Skeletal muscle satellite cell (primary cell): ENCODE results near the gene MAMDC2.

Experiments
- H3K27me3 ChIP-seq: 2 replicates; pipeline ENCODE4 v1.7.0; 2013; ENCODE audit warnings: low read length; ENCODE audit not compliant: control insufficient read depth, insufficient read depth
- H3K36me3 ChIP-seq: 2 replicates; pipeline ENCODE4 v1.7.0; 2013; ENCODE audit warnings: mild to moderate bottlenecking, control low read depth, low read length; ENCODE audit not compliant: insufficient read depth
- H3K4me1 ChIP-seq: 2 replicates; pipeline ENCODE4 v1.7.0; 2013; ENCODE audit warnings: low read length; ENCODE audit not compliant: control insufficient read depth, insufficient read depth
- H3K4me2 ChIP-seq: 2 replicates; pipeline ENCODE4 v1.7.0; 2013; ENCODE audit warnings: mild to moderate bottlenecking, low read length
- H3K4me3 ChIP-seq: 2 replicates; pipeline ENCODE4 v1.7.0; 2013; ENCODE audit warnings: low read length
- H3K9ac ChIP-seq: 2 replicates; pipeline ENCODE4 v1.7.0; 2013; ENCODE audit warnings: mild to moderate bottlenecking, low read depth, low read length, moderate library complexity
- H3K9me3 ChIP-seq: replicated peaks from 2 replicates; pipeline ENCODE4 v1.7.0; 2013; ENCODE audit warnings: mild to moderate bottlenecking, control low read depth, low read length
- small RNA-seq: library from RNA; depleted of rRNA; stranded (forward); fragments of <200 nt; gene quantifications from one replicate; pipeline ENCODE3, GENCODE V24; 2012

Gene MAMDC2

DNA sequence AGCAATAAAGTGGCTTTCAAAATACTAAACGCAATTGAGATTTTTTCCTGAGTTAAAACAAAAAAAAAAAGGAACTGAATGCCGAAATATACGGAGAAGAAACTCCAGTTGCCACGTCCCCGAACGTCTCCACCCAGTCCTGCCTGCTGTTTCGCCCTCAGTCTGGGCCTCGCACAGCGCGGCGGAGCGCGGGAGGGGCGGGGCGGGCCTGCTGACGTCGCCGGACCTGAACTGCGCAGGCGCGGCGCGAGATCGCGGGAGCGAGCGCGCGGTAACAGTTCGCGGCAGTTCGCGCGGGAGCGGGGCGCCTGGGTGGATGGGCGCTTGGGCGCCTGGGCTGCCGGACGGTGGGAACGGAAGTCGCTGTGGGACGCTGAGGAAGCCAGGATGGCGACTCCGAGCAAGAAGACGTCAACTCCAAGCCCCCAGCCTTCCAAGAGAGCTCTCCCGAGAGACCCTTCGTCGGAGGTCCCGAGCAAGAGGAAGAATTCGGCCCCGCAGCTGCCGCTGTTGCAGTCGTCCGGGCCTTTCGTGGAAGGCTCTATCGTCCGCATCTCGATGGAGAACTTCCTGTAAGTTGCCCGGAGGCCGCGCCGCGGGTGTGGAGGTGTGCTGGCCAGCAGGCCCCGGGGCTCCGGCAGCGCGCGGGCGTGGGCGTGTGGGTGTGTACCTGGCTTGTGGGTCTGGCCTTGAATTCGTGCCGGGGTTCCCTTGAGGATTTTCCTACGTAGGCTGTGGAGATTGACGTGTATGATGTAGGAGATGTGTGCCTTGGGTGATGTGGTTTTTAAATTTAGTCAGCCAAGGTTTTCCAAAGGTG, 215.3 kb downstream of the MAMDC2 start, which contains the start of gene SMC5:
Gene SMC5 (plus strand): TSS at position 287 of the 820 bp plus-strand sequence. CDS start 101 bp downstream, at position 388.
- peak within 1 kb of the TSS; percentile 99 for H3K9ac ChIP-seq
- H3K27me3 ChIP-seq = no peaks in the 10 kb centered on the region
- H3K4me3 ChIP-seq = peak within 1 kb of the TSS; percentile 96
- H3K4me2 ChIP-seq = peak within 1 kb of the TSS; percentile 94
- no peaks in the 10 kb centered on the region for H3K9me3 ChIP-seq
- peaks cover 72% of the 10 kb centered on the region for H3K4me1 ChIP-seq
- peaks cover 24% of the 10 kb centered on the region for H3K36me3 ChIP-seq

DNA sequence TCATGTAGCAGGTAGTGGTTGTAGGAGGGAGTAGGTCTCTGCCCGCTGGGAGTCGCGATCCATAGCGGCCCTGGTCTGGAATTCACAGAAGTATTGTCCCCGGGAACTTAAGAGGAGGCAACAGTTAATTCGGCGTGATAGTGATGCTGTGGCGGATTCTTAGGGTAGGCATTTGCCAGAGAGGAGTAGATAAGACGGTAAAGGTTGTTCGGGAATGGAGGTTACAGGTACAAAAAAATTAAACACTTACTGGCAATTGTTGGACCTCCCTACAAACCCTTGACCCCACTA, 215.8 kb downstream of the MAMDC2 start:
- no peaks in the 10 kb centered on the region for H3K27me3 ChIP-seq
- peak overlapping the region; percentile 94 for H3K4me2 ChIP-seq
- H3K36me3 ChIP-seq = peaks cover 29% of the 10 kb centered on the region
- peak overlapping the region; percentile 99 for H3K9ac ChIP-seq
- peaks cover 69% of the 10 kb centered on the region for H3K4me1 ChIP-seq
- H3K4me3 ChIP-seq = peak overlapping the region; percentile 96
- H3K9me3 ChIP-seq = no peaks in the 10 kb centered on the region

DNA sequence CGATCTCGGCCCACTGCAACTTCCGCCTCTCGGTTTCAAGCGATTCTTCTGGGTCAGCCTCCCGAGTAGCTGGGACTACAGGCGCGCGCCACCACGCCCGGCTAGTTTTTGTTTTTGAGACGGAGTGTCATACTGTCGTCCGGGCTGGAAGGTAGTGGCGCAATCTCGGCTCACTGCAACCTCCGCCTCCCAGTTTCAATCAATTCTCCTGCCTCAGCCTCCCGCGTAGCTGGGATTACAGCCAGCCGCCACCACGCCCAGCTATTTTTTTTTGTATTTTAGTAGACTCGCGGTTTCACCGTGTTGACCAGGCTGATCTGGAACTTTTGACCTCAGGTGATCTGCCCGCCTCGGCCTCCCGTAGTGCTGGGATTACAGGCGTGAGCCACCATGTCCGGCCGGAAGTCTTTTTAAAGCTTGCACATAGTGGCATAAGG, 216.4 kb downstream of the MAMDC2 start:
- H3K4me3 ChIP-seq = peak overlapping the region; percentile 96
- no peaks in the 10 kb centered on the region for H3K9me3 ChIP-seq
- H3K4me2 ChIP-seq = peak overlapping the region; percentile 94
- H3K4me1 ChIP-seq = peaks cover 64% of the 10 kb centered on the region
- no peaks in the 10 kb centered on the region for H3K27me3 ChIP-seq
- peak overlapping the region; percentile 99 for H3K9ac ChIP-seq
- peaks cover 35% of the 10 kb centered on the region for H3K36me3 ChIP-seq

DNA sequence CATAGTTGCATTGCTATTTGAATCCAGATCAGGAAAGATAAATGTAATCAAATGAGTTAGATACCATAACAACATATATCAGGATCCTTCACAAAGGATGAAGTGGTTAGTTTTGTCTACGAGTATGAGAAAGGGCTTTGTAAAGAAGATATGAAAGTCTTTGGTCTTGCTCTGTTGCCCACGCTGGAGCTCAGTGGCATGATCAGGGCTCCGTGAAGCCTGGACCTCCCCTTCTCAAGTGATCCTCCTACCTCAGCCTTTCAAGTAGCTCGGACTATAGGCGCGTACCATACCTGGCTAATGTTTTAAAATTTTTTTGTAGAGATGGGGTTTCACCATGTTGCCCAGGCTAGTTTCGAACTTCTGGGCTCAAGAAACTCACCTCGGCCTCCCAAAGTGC, 217.0 kb downstream of the MAMDC2 start:
- peaks cover 59% of the 10 kb centered on the region for H3K4me1 ChIP-seq
- peak overlapping the region; percentile 94 for H3K4me2 ChIP-seq
- peaks cover 39% of the 10 kb centered on the region for H3K36me3 ChIP-seq
- H3K4me3 ChIP-seq = peak overlapping the region; percentile 96
- H3K27me3 ChIP-seq = no peaks in the 10 kb centered on the region
- H3K9me3 ChIP-seq = no peaks in the 10 kb centered on the region
- no peak overlapping the region for H3K9ac ChIP-seq

DNA sequence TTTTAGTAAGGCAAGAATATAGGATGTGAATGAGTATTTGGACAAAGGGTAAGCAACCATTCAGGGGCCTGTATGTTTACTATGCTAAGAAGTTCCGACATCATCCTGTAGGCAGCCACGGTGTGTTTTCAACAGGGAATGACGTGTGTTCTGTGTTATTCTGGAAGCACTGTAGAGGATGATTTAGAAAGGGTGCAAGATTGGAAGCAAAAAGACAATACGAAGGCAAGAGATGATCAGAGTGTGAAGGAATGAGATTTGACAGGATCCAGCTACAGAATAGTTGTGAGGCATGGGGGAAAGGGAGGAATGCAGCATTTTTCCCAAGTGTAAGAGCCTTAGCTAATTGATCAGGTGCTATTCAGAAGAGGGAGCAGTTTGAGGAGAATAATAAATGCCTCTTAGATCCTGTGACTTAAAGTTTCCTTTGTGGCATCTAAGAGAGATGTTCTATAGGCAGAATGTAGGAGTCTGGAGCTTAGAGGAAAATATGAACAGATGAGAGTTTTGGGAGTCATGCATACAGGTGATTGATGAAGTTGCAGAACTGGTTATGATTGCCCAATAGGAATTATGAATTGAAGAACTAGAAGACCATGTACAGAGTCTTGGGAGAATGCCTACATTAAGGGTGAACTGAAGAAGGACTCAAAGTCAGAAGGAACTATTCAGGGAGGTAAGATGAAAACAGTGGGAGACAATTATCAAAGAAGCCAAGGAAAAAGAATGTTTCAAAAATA, 217.7 kb downstream of the MAMDC2 start:
- Histone ChIP-seq H3K4me3 (peak overlapping the region; percentile 6), H3K36me3 (peaks cover 44% of the 10 kb centered on the region), H3K4me1 (peaks cover 54% of the 10 kb centered on the region), H3K9ac (no peak overlapping the region), H3K4me2 (peak overlapping the region; percentile 94), H3K9me3 (no peaks in the 10 kb centered on the region), H3K27me3 (no peaks in the 10 kb centered on the region)

DNA sequence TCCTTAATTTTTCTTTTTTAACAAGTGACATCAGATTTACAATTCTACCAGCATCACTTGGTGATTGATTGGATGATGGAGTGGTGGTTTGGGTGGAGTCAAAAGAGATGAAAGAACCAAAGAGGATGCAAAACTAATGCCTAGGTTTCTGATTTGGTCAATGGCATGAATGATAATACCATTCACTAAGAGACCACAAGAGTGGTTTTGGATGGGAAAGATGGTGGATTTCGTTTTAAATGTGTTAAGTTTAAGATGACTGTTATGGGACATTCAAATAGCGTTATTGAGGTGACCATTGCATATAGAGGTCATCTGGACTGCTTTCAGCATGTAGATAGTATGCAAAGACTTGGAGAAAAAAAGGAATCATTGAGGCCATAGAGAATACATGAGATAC, 218.7 kb downstream of the MAMDC2 start:
- H3K4me1 ChIP-seq = peaks cover 45% of the 10 kb centered on the region
- H3K9me3 ChIP-seq = no peaks in the 10 kb centered on the region
- peak overlapping the region; percentile 10 for H3K9ac ChIP-seq

DNA sequence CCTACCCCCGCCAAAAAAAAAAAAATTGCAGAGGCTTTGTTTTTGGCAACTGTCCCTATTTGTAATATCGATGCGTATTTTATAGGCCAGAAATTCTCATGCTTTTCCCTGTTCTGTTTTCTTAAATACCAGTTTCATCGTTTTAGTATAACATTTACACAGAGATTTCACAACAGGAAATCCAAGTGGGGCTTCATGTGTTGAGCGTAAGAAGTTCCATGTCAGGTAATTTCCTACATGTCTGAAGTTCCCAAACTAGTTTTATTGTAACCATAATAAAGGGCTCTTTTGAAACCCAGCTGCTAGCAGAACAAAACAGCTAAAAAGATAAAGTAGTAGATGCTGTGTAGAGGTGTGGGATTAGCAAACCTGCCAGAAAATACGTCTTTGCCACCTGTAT, 219.3 kb downstream of the MAMDC2 start:
- H3K4me2 ChIP-seq = peak overlapping the region; percentile 29
- peaks cover 59% of the 10 kb centered on the region for H3K36me3 ChIP-seq
- peak overlapping the region; percentile 9 for H3K9ac ChIP-seq
- H3K4me1 ChIP-seq = peaks cover 39% of the 10 kb centered on the region
- H3K9me3 ChIP-seq = no peaks in the 10 kb centered on the region
- H3K27me3 ChIP-seq = no peaks in the 10 kb centered on the region
- no peak overlapping the region for H3K4me3 ChIP-seq

More for the DNA sequence above, 218.7 kb downstream of the MAMDC2 start:
- peak overlapping the region; percentile 41 for H3K4me3 ChIP-seq
- no peaks in the 10 kb centered on the region for H3K27me3 ChIP-seq
- peak overlapping the region; percentile 29 for H3K4me2 ChIP-seq
- H3K36me3 ChIP-seq = peaks cover 54% of the 10 kb centered on the region

DNA sequence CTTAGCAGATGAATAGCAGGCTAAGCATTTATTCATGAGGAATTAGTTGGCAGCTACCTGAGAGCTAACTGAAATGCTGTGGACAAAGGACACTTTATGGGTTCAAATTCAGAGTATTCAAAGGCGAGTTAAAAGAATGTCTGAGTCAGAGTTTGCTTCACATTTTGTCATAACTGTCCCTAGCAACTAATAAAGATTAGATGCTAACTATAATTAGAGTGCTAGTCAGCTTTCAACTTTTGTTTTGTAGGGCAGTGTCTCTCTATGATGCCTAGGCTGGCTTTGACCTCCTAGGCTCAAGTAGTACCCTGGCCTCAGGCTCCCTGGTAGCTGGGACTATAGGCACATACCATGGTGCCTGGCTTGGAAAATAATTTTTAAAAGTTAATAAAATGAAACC, 219.8 kb downstream of the MAMDC2 start:
- no peaks in the 10 kb centered on the region for H3K27me3 ChIP-seq
- H3K4me2 ChIP-seq = peak overlapping the region; percentile 29
- H3K36me3 ChIP-seq = peaks cover 60% of the 10 kb centered on the region
- no peak overlapping the region for H3K4me3 ChIP-seq
- peak overlapping the region; percentile 9 for H3K9ac ChIP-seq
- no peaks in the 10 kb centered on the region for H3K9me3 ChIP-seq
- H3K4me1 ChIP-seq = peaks cover 36% of the 10 kb centered on the region

Small RNAs within 50 kb of the gene (small RNA-seq; reads per million reads assigned to genes)
- 17.2 reads per million, percentile 93 among the genes with 10 or more reads in this experiment for gene RNU2-5P
